Activated CD8-positive, alpha-beta T cell treated with anti-CD3 and anti-CD28 coated beads, Interleukin-2, amount 10 ng/mL, durations not matched to agents 7 days and 5 days (primary cell): ENCODE measurements around the gene GFPT2. TPM values are rescaled to one million over a fixed set of nuclear protein-coding genes. Genes with fewer than 3 reads are reported as not detected.

Experiments
- ATAC-seq: fragments of 150-1000 bp; cut with Tn5 transposase; one replicate; pipeline ENCODE4 v1.10.0; 2021; ENCODE audit warnings: moderate library complexity
- CTCF ChIA-PET: fragments of 350-600 bp; sonication (Branson Sonifier 250); formaldehyde crosslinking; loops from one replicate; lab custom pipeline; 2021; ENCODE audit warnings: antibody characterized with exemption; lab: Charles Lee
- POLR2A ChIA-PET: fragments of 350-600 bp; sonication (Branson Sonifier 250); formaldehyde crosslinking; loops from one replicate; lab custom pipeline; 2021; ENCODE audit warnings: antibody characterized with exemption; lab: Charles Lee
- DNase-seq: peaks from one replicate; pipeline ENCODE4 v3.0.0-alpha.2; 2020
- H3K27ac Mint-ChIP-seq: one replicate; pipeline ENCODE4 v1.8.0; 2021; ENCODE audit warnings: mild to moderate bottlenecking, mixed read lengths
- H3K27me3 Mint-ChIP-seq: one replicate; pipeline ENCODE4 v1.8.0; 2021; ENCODE audit warnings: low read depth, mixed read lengths
- H3K36me3 Mint-ChIP-seq: one replicate; pipeline ENCODE4 v1.8.0; 2021; ENCODE audit warnings: low read depth, mixed read lengths
- H3K4me1 Mint-ChIP-seq: one replicate; pipeline ENCODE4 v1.8.0; 2021; ENCODE audit warnings: low read depth, mixed read lengths
- H3K4me3 Mint-ChIP-seq: one replicate; pipeline ENCODE4 v1.8.0; 2021; ENCODE audit warnings: mild to moderate bottlenecking, mixed read lengths
- H3K9me3 Mint-ChIP-seq: one replicate; pipeline ENCODE4 v1.8.0; 2022; ENCODE audit warnings: mixed read lengths; ENCODE audit not compliant: insufficient read depth
- total RNA-seq, 2 experiments: library from RNA; stranded (reverse); gene quantifications; one replicate each; pipeline ENCODE4 v1.2.3, GENCODE V29; 2021

GFPT2 gene
- under 1 TPM in 1 of 2 experiments, not detected in 1; 0.13 TPM for total RNA-seq

DNA sequence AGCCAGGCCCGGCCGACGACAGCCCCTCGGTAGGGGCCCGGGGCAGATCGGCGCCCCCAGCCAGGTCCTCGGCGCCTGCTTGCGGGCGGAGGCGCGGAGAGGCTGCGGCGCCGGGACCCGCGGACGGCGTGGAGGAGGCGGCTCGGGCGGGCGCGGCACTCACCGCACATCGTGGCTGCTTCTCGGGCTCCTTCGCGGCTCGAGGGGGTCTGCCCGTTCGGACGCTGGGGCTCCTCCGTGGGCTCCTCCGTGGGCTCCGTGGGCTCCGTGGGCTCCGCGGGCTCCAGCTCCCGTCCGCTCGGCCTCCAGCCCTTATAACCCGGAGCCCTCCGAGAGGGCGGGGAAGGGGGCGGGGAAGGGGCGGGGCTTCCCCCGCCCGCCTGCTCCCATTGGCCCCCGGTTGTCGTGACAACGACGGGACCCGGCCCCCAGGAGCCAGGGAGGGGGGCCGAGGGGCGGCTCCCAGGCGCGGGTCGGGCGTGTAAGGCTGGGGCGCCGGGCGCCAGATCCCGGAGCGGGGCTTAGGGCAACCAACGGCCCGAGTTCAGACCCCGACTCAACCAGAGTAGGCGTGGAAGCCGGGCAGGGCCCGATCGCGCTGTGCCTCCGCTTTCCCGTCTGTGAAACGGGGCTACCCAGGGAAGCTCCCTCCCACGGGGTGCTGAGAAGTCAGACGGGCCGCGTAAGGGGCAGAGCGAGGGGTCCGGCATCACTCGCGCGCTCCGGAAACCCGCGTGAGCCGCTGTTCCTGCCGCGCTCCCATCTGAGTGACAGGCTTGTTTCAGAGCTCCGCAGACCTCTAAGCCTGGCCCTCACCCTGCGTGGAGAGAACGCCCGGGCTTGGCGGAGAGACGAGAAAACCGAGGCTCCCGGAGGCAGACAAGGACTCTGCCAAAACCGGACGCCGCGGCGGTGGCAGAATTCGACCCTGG lies at the start of gene GFPT2:
TSS of gene GFPT2 (minus strand) at position 289 of the 932 bp plus-strand sequence. CDS start at position 170, 119 bp downstream.
- CTCF ChIA-PET, result interaction anchor here (0.9 kb wide), 1 partner anchor 24 kb away, joined by 3 read pairs; no protein-coding TSS in a partner anchor

DNA sequence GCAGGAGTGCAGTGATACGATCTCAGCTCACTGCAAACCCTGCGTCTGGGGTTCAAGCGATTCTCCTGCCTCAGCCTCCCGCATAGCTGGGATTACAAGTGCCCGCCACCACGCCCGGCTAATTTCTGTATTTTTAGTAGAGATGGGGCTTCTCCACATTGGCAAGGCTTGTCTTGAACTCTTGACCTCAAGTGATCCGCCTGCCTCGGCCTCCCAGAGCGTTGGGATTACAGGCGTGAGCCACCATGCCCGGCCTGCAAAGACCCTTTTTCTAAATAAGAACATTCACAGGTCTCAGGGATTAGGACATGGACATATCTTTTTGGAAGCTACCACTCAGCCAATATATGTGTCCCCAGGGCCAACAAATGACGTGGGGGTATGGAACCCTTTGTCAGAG lies 49.6 kb upstream of the GFPT2 start:
- H3K36me3 Mint-ChIP-seq, result no peaks in the 10 kb centered on the region
- ATAC-seq, result no peak

More for the DNA sequence above, at the start of gene GFPT2:
- DNase-seq (peak; percentile 57), ATAC-seq (peak; percentile 83)
- POLR2A ChIA-PET, result no interaction called here
- no peaks in the 10 kb centered on the region for H3K9me3 Mint-ChIP-seq
- no peak within 1 kb of the TSS for H3K27ac Mint-ChIP-seq
- peak within 1 kb of the TSS; percentile 60 for H3K4me3 Mint-ChIP-seq
- peaks cover 47% of the 10 kb centered on the region for H3K27me3 Mint-ChIP-seq
- H3K36me3 Mint-ChIP-seq, result no peaks in the 10 kb centered on the region
- H3K4me1 Mint-ChIP-seq, result peaks cover 6% of the 10 kb centered on the region

DNA sequence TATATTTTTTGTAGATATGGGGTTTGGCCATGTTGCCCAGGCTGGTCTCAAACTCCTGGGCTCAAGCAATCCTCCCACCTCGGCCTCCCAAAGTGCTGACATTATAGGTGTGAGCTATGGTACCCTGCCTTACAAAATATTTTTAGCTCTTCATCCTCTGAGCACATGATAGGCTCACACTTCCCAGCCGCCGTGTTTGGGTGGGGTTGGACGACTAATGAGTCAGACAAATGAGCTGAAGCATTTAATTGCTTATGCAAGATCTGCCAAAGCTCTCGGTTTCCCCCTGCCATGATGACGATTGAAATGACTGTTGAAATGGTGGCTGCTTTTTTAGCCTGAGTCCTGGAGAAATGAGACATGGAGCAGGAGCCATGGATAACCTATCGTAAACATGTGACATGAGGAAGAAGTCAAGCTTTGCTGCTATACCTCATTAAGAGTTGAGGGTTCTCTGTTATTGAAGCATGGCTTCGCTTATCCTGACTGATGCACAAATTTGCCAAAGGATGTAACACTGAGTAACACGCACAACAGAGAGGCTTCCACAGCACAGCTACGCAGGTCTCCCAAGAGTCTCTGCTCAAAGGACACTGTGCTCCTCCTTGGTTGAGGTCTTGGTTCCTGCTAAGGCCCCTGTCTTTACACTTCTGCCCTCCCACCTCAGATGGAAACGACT lies 48.2 kb upstream of the GFPT2 start:
- Mint-ChIP-seq H3K4me1 (no peaks in the 10 kb centered on the region), H3K4me3 (no peak overlapping the region), H3K9me3 (no peaks in the 10 kb centered on the region), H3K27ac (no peak overlapping the region), H3K36me3 (no peaks in the 10 kb centered on the region), H3K27me3 (no peaks in the 10 kb centered on the region)
- no peak for DNase-seq
- CTCF ChIA-PET, result no interaction called here
- ATAC-seq, result no peak
- POLR2A ChIA-PET, result no interaction called here

More for the DNA sequence above, 49.6 kb upstream of the GFPT2 start:
- Mint-ChIP-seq H3K9me3 (no peaks in the 10 kb centered on the region), H3K4me3 (no peak overlapping the region), H3K27me3 (peaks cover 1% of the 10 kb centered on the region), H3K4me1 (no peaks in the 10 kb centered on the region), H3K27ac (no peak overlapping the region)
- ChIA-PET POLR2A (no interaction called here), CTCF (no interaction called here)
- no peak for DNase-seq

- Mint-ChIP-seq H3K27ac (no peak overlapping the region), H3K9me3 (no peaks in the 10 kb centered on the region), H3K36me3 (no peaks in the 10 kb centered on the region), H3K4me3 (no peak overlapping the region), H3K27me3 (no peaks in the 10 kb centered on the region), H3K4me1 (no peaks in the 10 kb centered on the region)
- CTCF ChIA-PET, result no interaction called here
- no peak for DNase-seq
- POLR2A ChIA-PET, result no interaction called here
- ATAC-seq, result no peak
Observed at GRCh38 chr5:180400416-180400815, 47.3 kb upstream of the GFPT2 start.

- H3K9me3 Mint-ChIP-seq, result no peaks in the 10 kb centered on the region
- DNase-seq (no peak), ATAC-seq (no peak)
- no peak overlapping the region for H3K27ac Mint-ChIP-seq
- POLR2A ChIA-PET, result no interaction called here
- H3K4me3 Mint-ChIP-seq, result no peak overlapping the region
- CTCF ChIA-PET, result no interaction called here
- no peaks in the 10 kb centered on the region for H3K27me3 Mint-ChIP-seq
- no peaks in the 10 kb centered on the region for H3K36me3 Mint-ChIP-seq
- no peaks in the 10 kb centered on the region for H3K4me1 Mint-ChIP-seq
Observed at GRCh38 chr5:180399401-180400215, 46.5 kb upstream of the GFPT2 start.

GRCh38 chr5:180396926-180397325 lies 43.8 kb upstream of the GFPT2 start:
- H3K4me3 Mint-ChIP-seq, result no peak overlapping the region
- no peak overlapping the region for H3K27ac Mint-ChIP-seq
- ATAC-seq (no peak), DNase-seq (no peak)
- no peaks in the 10 kb centered on the region for H3K4me1 Mint-ChIP-seq
- ChIA-PET POLR2A (no interaction called here), CTCF (no interaction called here)
- H3K27me3 Mint-ChIP-seq, result no peaks in the 10 kb centered on the region
- no peaks in the 10 kb centered on the region for H3K9me3 Mint-ChIP-seq
- H3K36me3 Mint-ChIP-seq, result no peaks in the 10 kb centered on the region

GRCh38 chr5:180395540-180396274 lies 42.6 kb upstream of the GFPT2 start:
- no peaks in the 10 kb centered on the region for H3K9me3 Mint-ChIP-seq
- no peak for DNase-seq
- H3K36me3 Mint-ChIP-seq, result no peaks in the 10 kb centered on the region
- H3K4me1 Mint-ChIP-seq, result no peaks in the 10 kb centered on the region
- no peak overlapping the region for H3K4me3 Mint-ChIP-seq
- no peaks in the 10 kb centered on the region for H3K27me3 Mint-ChIP-seq
- no peak overlapping the region for H3K27ac Mint-ChIP-seq
- no peak for ATAC-seq
- ChIA-PET POLR2A (no interaction called here), CTCF (no interaction called here)

DNA sequence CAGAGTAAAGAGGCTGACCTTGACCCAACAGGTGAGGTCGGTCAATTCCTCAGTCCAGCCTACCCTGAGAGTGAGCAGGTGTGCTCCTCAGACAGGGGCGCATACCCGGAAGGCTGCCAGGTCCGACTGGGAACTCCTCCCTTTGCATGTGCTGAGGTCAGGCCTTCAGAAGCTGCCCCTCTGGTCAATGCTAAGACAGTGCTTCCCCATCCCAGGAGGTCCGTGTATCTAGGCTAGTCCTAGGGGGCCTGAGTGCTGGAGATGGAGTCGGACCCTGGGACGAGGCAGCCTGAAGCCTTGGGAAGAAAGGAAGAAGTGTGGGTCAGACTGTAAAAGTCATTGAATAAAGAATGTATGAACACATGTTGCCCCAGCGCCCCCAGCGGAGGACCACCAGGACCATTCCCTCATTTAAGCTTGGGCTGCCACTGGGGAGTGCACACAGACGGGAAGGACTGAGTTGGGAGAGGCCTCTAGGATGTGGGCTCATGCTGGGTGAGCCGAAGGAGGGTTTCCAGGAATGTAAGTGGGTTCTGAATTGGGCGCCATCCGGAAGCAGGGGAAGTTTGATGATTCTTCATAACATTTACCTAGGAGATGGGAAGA lies 41.0 kb upstream of the GFPT2 start:
- Mint-ChIP-seq H3K4me1 (no peaks in the 10 kb centered on the region), H3K4me3 (no peak overlapping the region), H3K36me3 (no peaks in the 10 kb centered on the region), H3K9me3 (no peaks in the 10 kb centered on the region), H3K27ac (no peak overlapping the region), H3K27me3 (no peaks in the 10 kb centered on the region)
- ChIA-PET POLR2A (no interaction called here), CTCF (no interaction called here)
- DNase-seq (no peak), ATAC-seq (no peak)

- H3K27me3 Mint-ChIP-seq, result no peaks in the 10 kb centered on the region
- CTCF ChIA-PET, result no interaction called here
- H3K4me3 Mint-ChIP-seq, result no peak overlapping the region
- no peaks in the 10 kb centered on the region for H3K4me1 Mint-ChIP-seq
- POLR2A ChIA-PET, result no interaction called here
- no peak for ATAC-seq
- no peaks in the 10 kb centered on the region for H3K9me3 Mint-ChIP-seq
- DNase-seq, result no peak
- H3K27ac Mint-ChIP-seq, result no peak overlapping the region
- no peaks in the 10 kb centered on the region for H3K36me3 Mint-ChIP-seq
Observed at GRCh38 chr5:180391276-180391675, 38.1 kb upstream of the GFPT2 start.

DNA sequence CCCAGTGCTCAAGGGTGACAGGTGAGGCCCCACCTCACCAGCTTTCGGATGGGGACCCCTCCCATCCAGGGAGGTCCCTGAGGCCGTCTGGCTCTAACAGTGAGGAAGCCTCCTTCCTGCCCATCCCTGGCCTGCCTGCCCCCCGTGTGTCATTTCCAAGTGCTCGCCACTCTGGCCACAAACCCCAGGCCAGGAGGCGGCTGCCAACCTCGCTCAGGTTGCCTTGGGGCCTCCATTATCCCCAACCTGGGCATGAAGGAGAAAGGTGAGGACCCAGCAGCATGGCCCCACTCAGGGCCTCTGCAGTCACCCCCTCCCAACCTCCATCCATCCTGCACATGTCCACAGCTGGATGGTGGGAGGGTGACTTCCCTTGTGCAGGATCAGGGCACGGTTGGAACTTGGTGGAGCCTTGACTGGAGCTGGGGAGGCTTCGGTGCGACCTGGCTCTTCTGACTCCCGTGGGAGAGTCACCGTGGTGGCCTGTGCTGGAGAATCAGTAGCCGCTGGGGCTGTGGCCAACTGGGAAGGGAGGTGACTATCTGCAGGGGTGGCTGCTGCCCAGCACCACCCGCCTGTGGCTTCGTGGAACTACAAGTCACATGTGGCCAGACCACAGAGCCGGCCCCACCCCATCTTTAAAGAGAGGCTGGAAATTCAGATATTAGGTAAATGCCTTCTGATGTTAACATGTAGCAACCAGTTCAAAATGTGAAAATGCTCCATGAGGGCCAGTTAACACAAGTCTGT lies 37.5 kb upstream of the GFPT2 start:
- Mint-ChIP-seq H3K27ac (no peak overlapping the region), H3K36me3 (no peaks in the 10 kb centered on the region), H3K4me3 (no peak overlapping the region), H3K9me3 (no peaks in the 10 kb centered on the region), H3K4me1 (no peaks in the 10 kb centered on the region), H3K27me3 (no peaks in the 10 kb centered on the region)
- DNase-seq (no peak), ATAC-seq (no peak)
- POLR2A ChIA-PET, result no interaction called here
- CTCF ChIA-PET, result no interaction called here
